Measurements from ENCODE around the gene PRSS35. TPM values are rescaled to one million over a fixed set of nuclear protein-coding genes. Genes with fewer than 3 reads are reported as not detected.
A peak's percentile ranks its signal among the peaks of the same experiment; 100 is the strongest.
"Not testable (repeated sequence)": the region's sequence is repeated elsewhere in the genome, so short reads cannot be mapped to it uniquely, and the experiment has no call there.

The PRSS35 gene
- total and polyA plus RNA-seq, 4 experiments from 2014 or later = 0.21 to 0.39 TPM; not detected in 2

- Histone ChIP-seq H3K4me1 (ENCODE audit: insufficient read depth, low read length) (no peaks in the 10 kb centered on the region), H3K36me3 (ENCODE audit: insufficient read depth, low read length) (no peaks in the 10 kb centered on the region), H3K27ac (ENCODE audit: low read depth, low read length) (no peak overlapping the region), H3K27me3 (ENCODE audit: insufficient read depth, low read length) (no peaks in the 10 kb centered on the region), H3K9me3 (ENCODE audit: control insufficient read depth in 1 of 2, low read length in 2 of 2) (no peaks in the 10 kb centered on the region), H3K4me3 (ENCODE audit: low read length in 2 of 2) (no peak overlapping the region)
- Mint-ChIP-seq H3K27me3 (peaks cover 16 to 21% of the 10 kb centered on the region in 2 donors), H3K36me3 (no peaks in the 10 kb centered on the region), H3K9me3 (no peaks in the 10 kb centered on the region), H3K27ac (no peak overlapping the region), H3K4me3 (no peak overlapping the region), H3K4me1 (peaks cover 3 to 8% (median 4%) of the 10 kb centered on the region in 4 donors)
- no peak for DNase-seq
- intact Hi-C loops (cut with micrococcal nuclease) = no loop called here
- POLR2A ChIA-PET (ENCODE audit: partially characterized antibody) = no interaction called here
- CTCF ChIA-PET (ENCODE audit: partially characterized antibody) = no interaction called here
Measured at GRCh38 chr6:83517500-83517899, 5.2 kb downstream of the PRSS35 start.

- H3K27me3 ChIP-seq (ENCODE audit: insufficient read depth, low read length) = no peaks in the 10 kb centered on the region
- H3K4me1 ChIP-seq (ENCODE audit: insufficient read depth, low read length) = no peaks in the 10 kb centered on the region
- no peaks in the 10 kb centered on the region for H3K36me3 ChIP-seq (ENCODE audit: insufficient read depth, low read length)
- H3K4me3 ChIP-seq (ENCODE audit: low read length in 2 of 2) = no peak overlapping the region
- H3K4me1 Mint-ChIP-seq = no peaks in the 10 kb centered on the region
- DNase-seq = no peak
- peak overlapping the region in 1 of 7 donors; percentile 30 for H3K27ac Mint-ChIP-seq
- intact Hi-C loops (cut with micrococcal nuclease) = no loop called here
- H3K4me3 Mint-ChIP-seq = no peak overlapping the region
- CTCF ChIA-PET (ENCODE audit: partially characterized antibody) = no interaction called here
- H3K9me3 ChIP-seq (ENCODE audit: control insufficient read depth in 1 of 2, low read length in 2 of 2) = no peaks in the 10 kb centered on the region
- no peaks in the 10 kb centered on the region for H3K36me3 Mint-ChIP-seq
- peaks cover 0 to 3% (median 0%) of the 10 kb centered on the region in 8 donors for H3K9me3 Mint-ChIP-seq
- peaks cover 11 to 14% of the 10 kb centered on the region in 2 donors for H3K27me3 Mint-ChIP-seq
- no peak overlapping the region for H3K27ac ChIP-seq (ENCODE audit: low read depth, low read length)
- POLR2A ChIA-PET (ENCODE audit: partially characterized antibody) = no interaction called here
Measured at GRCh38 chr6:83518816-83519480, 6.6 kb downstream of the PRSS35 start.

GRCh38 chr6:83536034-83536646 is 23.8 kb downstream of the PRSS35 start:
- ChIA-PET CTCF (ENCODE audit: partially characterized antibody) (interaction anchor here (0.6 to 1.4 kb wide), 4 partner anchors 11 to 22 kb away, joined by 3 to 5 read pairs (median 4); no protein-coding TSS in a partner anchor), POLR2A (ENCODE audit: partially characterized antibody) (no interaction called here)
- Mint-ChIP-seq H3K27me3 (peaks cover 0 to 10% of the 10 kb centered on the region in 2 donors), H3K27ac (no peak overlapping the region), H3K9me3 (peaks cover 0 to 4% (median 0%) of the 10 kb centered on the region in 8 donors), H3K4me3 (no peak overlapping the region), H3K36me3 (no peaks in the 10 kb centered on the region), H3K4me1 (no peaks in the 10 kb centered on the region)
- H3K9me3 ChIP-seq (ENCODE audit: control insufficient read depth in 1 of 2, low read length in 2 of 2) = no peaks in the 10 kb centered on the region
- no peaks in the 10 kb centered on the region for H3K4me1 ChIP-seq (ENCODE audit: insufficient read depth, low read length)
- DNase-seq = peak in 3 of 5 donors; percentile 16 to 43 (median 21)
- no peak overlapping the region for H3K4me3 ChIP-seq (ENCODE audit: low read length in 2 of 2)
- no peak overlapping the region for H3K27ac ChIP-seq (ENCODE audit: low read depth, low read length)
- no peaks in the 10 kb centered on the region for H3K27me3 ChIP-seq (ENCODE audit: insufficient read depth, low read length)
- intact Hi-C loops (cut with micrococcal nuclease) = no loop called here
- no peaks in the 10 kb centered on the region for H3K36me3 ChIP-seq (ENCODE audit: insufficient read depth, low read length)

GRCh38 chr6:83536647-83537589 is 24.6 kb downstream of the PRSS35 start:
- Mint-ChIP-seq H3K27me3 (peaks cover 0 to 10% of the 10 kb centered on the region in 2 donors), H3K4me1 (no peaks in the 10 kb centered on the region), H3K4me3 (peak overlapping the region in 1 of 8 donors; percentile 52), H3K36me3 (no peaks in the 10 kb centered on the region), H3K27ac (no peak overlapping the region), H3K9me3 (peaks cover 0 to 4% (median under 1%) of the 10 kb centered on the region in 8 donors)
- no peak overlapping the region for H3K27ac ChIP-seq (ENCODE audit: low read depth, low read length)
- no peaks in the 10 kb centered on the region for H3K27me3 ChIP-seq (ENCODE audit: insufficient read depth, low read length)
- H3K36me3 ChIP-seq (ENCODE audit: insufficient read depth, low read length) = no peaks in the 10 kb centered on the region
- DNase-seq = no peak
- H3K9me3 ChIP-seq (ENCODE audit: control insufficient read depth in 1 of 2, low read length in 2 of 2) = no peaks in the 10 kb centered on the region
- ChIA-PET POLR2A (ENCODE audit: partially characterized antibody) (no interaction called here), CTCF (ENCODE audit: partially characterized antibody) (interaction anchor here (0.6 to 1.4 kb wide), 4 partner anchors 10 to 23 kb away, joined by 3 to 5 read pairs (median 4); no protein-coding TSS in a partner anchor)
- no peaks in the 10 kb centered on the region for H3K4me1 ChIP-seq (ENCODE audit: insufficient read depth, low read length)
- intact Hi-C loops (cut with micrococcal nuclease) = no loop called here
- H3K4me3 ChIP-seq (ENCODE audit: low read length in 2 of 2) = no peak overlapping the region

- Mint-ChIP-seq H3K4me1 (no peaks in the 10 kb centered on the region), H3K27ac (no peak overlapping the region), H3K9me3 (peaks cover 0 to 6% (median 4%) of the 10 kb centered on the region in 8 donors), H3K4me3 (no peak overlapping the region), H3K27me3 (peaks cover 4 to 11% of the 10 kb centered on the region in 2 donors), H3K36me3 (no peaks in the 10 kb centered on the region)
- Histone ChIP-seq H3K36me3 (ENCODE audit: insufficient read depth, low read length) (no peaks in the 10 kb centered on the region), H3K9me3 (ENCODE audit: control insufficient read depth in 1 of 2, low read length in 2 of 2) (no peaks in the 10 kb centered on the region), H3K4me1 (ENCODE audit: insufficient read depth, low read length) (no peaks in the 10 kb centered on the region), H3K27ac (ENCODE audit: low read depth, low read length) (no peak overlapping the region), H3K4me3 (ENCODE audit: low read length in 2 of 2) (no peak overlapping the region), H3K27me3 (ENCODE audit: insufficient read depth, low read length) (no peaks in the 10 kb centered on the region)
- CTCF ChIA-PET (ENCODE audit: partially characterized antibody) = no interaction called here
- POLR2A ChIA-PET (ENCODE audit: partially characterized antibody) = no interaction called here
- no peak for DNase-seq
- intact Hi-C loops (cut with micrococcal nuclease) = no loop called here
Measured at GRCh38 chr6:83539678-83540077, 27.3 kb downstream of the PRSS35 start.

GRCh38 chr6:83546636-83547035 is 34.3 kb downstream of the PRSS35 start:
- no peaks in the 10 kb centered on the region for H3K4me1 ChIP-seq (ENCODE audit: insufficient read depth, low read length)
- H3K4me3 ChIP-seq (ENCODE audit: low read length in 2 of 2) = no peak overlapping the region
- Mint-ChIP-seq H3K4me1 (peaks cover 0 to 10% (median 0%) of the 10 kb centered on the region in 4 donors), H3K36me3 (no peaks in the 10 kb centered on the region), H3K9me3 (peaks cover 0 to 25% (median 7%) of the 10 kb centered on the region in 8 donors), H3K27ac (no peak overlapping the region), H3K4me3 (peak overlapping the region in 3 of 8 donors; percentile 12 to 24 (median 19)), H3K27me3 (peaks cover 4 to 14% of the 10 kb centered on the region in 2 donors)
- no peaks in the 10 kb centered on the region for H3K36me3 ChIP-seq (ENCODE audit: insufficient read depth, low read length)
- H3K27ac ChIP-seq (ENCODE audit: low read depth, low read length) = no peak overlapping the region
- H3K9me3 ChIP-seq (ENCODE audit: control insufficient read depth in 1 of 2, low read length in 2 of 2) = no peaks in the 10 kb centered on the region
- no peaks in the 10 kb centered on the region for H3K27me3 ChIP-seq (ENCODE audit: insufficient read depth, low read length)
- ChIA-PET CTCF (ENCODE audit: partially characterized antibody) (interaction anchor here (1.5 kb wide), 1 partner anchor 10 kb away, joined by 4 read pairs; no protein-coding TSS in a partner anchor), POLR2A (ENCODE audit: partially characterized antibody) (no interaction called here)
- DNase-seq = peak in 1 of 5 donors; percentile 12
- intact Hi-C loops (cut with micrococcal nuclease) = no loop called here

GRCh38 chr6:83550482-83550881 is 38.1 kb downstream of the PRSS35 start:
- H3K36me3 ChIP-seq (ENCODE audit: insufficient read depth, low read length); H3K27me3 ChIP-seq (ENCODE audit: insufficient read depth, low read length); POLR2A ChIA-PET (ENCODE audit: partially characterized antibody); H3K4me1 Mint-ChIP-seq; H3K4me1 ChIP-seq (ENCODE audit: insufficient read depth, low read length); H3K4me3 Mint-ChIP-seq; CTCF ChIA-PET (ENCODE audit: partially characterized antibody); H3K27me3 Mint-ChIP-seq; H3K9me3 ChIP-seq (ENCODE audit: control insufficient read depth in 1 of 2, low read length in 2 of 2); intact Hi-C loops (cut with micrococcal nuclease); H3K27ac ChIP-seq (ENCODE audit: low read depth, low read length); DNase-seq; H3K36me3 Mint-ChIP-seq; H3K27ac Mint-ChIP-seq; H3K4me3 ChIP-seq (ENCODE audit: low read length in 2 of 2): not testable (repeated sequence)
- peaks cover 0 to 24% (median 4%) of the 10 kb centered on the region in 8 donors for H3K9me3 Mint-ChIP-seq
